Measurements from ENCODE around the gene CACNA1G. TPM values are rescaled to one million over a fixed set of nuclear protein-coding genes. Genes with fewer than 3 reads are reported as not detected.

The CACNA1G gene
- total and polyA plus RNA-seq, 2 experiments from 2014 or later: 3.5 to 4.8 TPM

GRCh38 chr17:50576864-50577263, 16.3 kb downstream of the CACNA1G start:
- no peaks in the 10 kb centered on the region for H3K36me3 ChIP-seq (replicated peaks; ENCODE audit: insufficient read depth, low read depth)
- no peak overlapping the region for H3K4me3 ChIP-seq
- no peaks in the 10 kb centered on the region for H3K9me2 ChIP-seq (replicated peaks; ENCODE audit: insufficient read depth)
- no peak overlapping the region for H2AFZ ChIP-seq
- TF ChIP-seq CTCF (IDR thresholded peaks at IDR 0.05; ENCODE audit: poor library complexity) (no peak), EZH2phosphoT487 (IDR thresholded peaks at IDR 0.05; ENCODE audit: low read depth, severe bottlenecking, unreplicated experiment) (no peak), EZH2 (IDR thresholded peaks at IDR 0.05; ENCODE audit: borderline replicate concordance) (no peak)
- no peak overlapping the region for H3K27ac ChIP-seq
- H3K4me2 ChIP-seq: no peak overlapping the region
- H3K27me3 ChIP-seq: no peaks in the 10 kb centered on the region
- no peak for DNase-seq (ENCODE audit: low spot score)
- 89% methylated on average over 13 of the region's 13 CpGs for WGBS (ENCODE audit: low lambda C conversion rate, missing lambda C conversion rate)
- no peaks in the 10 kb centered on the region for H4K20me1 ChIP-seq (ENCODE audit: insufficient read depth, poor library complexity, severe bottlenecking)
- H3K79me2 ChIP-seq: no peaks in the 10 kb centered on the region
- no peaks in the 10 kb centered on the region for H3K9me3 ChIP-seq (ENCODE audit: low read depth)
- no peaks in the 10 kb centered on the region for H3K4me1 ChIP-seq (ENCODE audit: insufficient read depth)

GRCh38 chr17:50577451-50577954, 17.0 kb downstream of the CACNA1G start:
- no peak overlapping the region for H2AFZ ChIP-seq
- 98% methylated on average over 13 of the region's 13 CpGs for WGBS (ENCODE audit: low lambda C conversion rate, missing lambda C conversion rate)
- no peaks in the 10 kb centered on the region for H3K9me2 ChIP-seq (replicated peaks; ENCODE audit: insufficient read depth)
- no peak overlapping the region for H3K27ac ChIP-seq
- no peak for DNase-seq (ENCODE audit: low spot score)
- H3K36me3 ChIP-seq (replicated peaks; ENCODE audit: insufficient read depth, low read depth): no peaks in the 10 kb centered on the region
- H3K4me3 ChIP-seq: no peak overlapping the region
- no peaks in the 10 kb centered on the region for H3K4me1 ChIP-seq (ENCODE audit: insufficient read depth)
- no peaks in the 10 kb centered on the region for H3K9me3 ChIP-seq (ENCODE audit: low read depth)
- TF ChIP-seq CTCF (IDR thresholded peaks at IDR 0.05; ENCODE audit: poor library complexity) (no peak), EZH2phosphoT487 (IDR thresholded peaks at IDR 0.05; ENCODE audit: low read depth, severe bottlenecking, unreplicated experiment) (no peak), EZH2 (IDR thresholded peaks at IDR 0.05; ENCODE audit: borderline replicate concordance) (no peak)
- H4K20me1 ChIP-seq (ENCODE audit: insufficient read depth, poor library complexity, severe bottlenecking): no peaks in the 10 kb centered on the region
- no peak overlapping the region for H3K4me2 ChIP-seq
- no peaks in the 10 kb centered on the region for H3K27me3 ChIP-seq
- H3K79me2 ChIP-seq: no peaks in the 10 kb centered on the region

GRCh38 chr17:50578173-50578572, 17.7 kb downstream of the CACNA1G start:
- H3K4me2 ChIP-seq: no peak overlapping the region
- H4K20me1 ChIP-seq (ENCODE audit: insufficient read depth, poor library complexity, severe bottlenecking): no peaks in the 10 kb centered on the region
- TF ChIP-seq CTCF (IDR thresholded peaks at IDR 0.05; ENCODE audit: poor library complexity) (no peak), EZH2phosphoT487 (IDR thresholded peaks at IDR 0.05; ENCODE audit: low read depth, severe bottlenecking, unreplicated experiment) (no peak), EZH2 (IDR thresholded peaks at IDR 0.05; ENCODE audit: borderline replicate concordance) (no peak)
- WGBS (ENCODE audit: low lambda C conversion rate, missing lambda C conversion rate): 86% methylated on average over 16 of the region's 16 CpGs
- H3K27ac ChIP-seq: no peak overlapping the region
- no peaks in the 10 kb centered on the region for H3K79me2 ChIP-seq
- H3K27me3 ChIP-seq: no peaks in the 10 kb centered on the region
- no peak overlapping the region for H3K4me3 ChIP-seq
- no peaks in the 10 kb centered on the region for H3K9me2 ChIP-seq (replicated peaks; ENCODE audit: insufficient read depth)
- no peak for DNase-seq (ENCODE audit: low spot score)
- H2AFZ ChIP-seq: no peak overlapping the region
- no peaks in the 10 kb centered on the region for H3K4me1 ChIP-seq (ENCODE audit: insufficient read depth)
- H3K9me3 ChIP-seq (ENCODE audit: low read depth): no peaks in the 10 kb centered on the region
- H3K36me3 ChIP-seq (replicated peaks; ENCODE audit: insufficient read depth, low read depth): no peaks in the 10 kb centered on the region

GRCh38 chr17:50579399-50579798, 18.9 kb downstream of the CACNA1G start:
- no peak overlapping the region for H3K4me2 ChIP-seq
- H3K79me2 ChIP-seq: no peaks in the 10 kb centered on the region
- 92% methylated on average over 7 of the region's 7 CpGs for WGBS (ENCODE audit: low lambda C conversion rate, missing lambda C conversion rate)
- no peak overlapping the region for H2AFZ ChIP-seq
- no peak overlapping the region for H3K27ac ChIP-seq
- H3K9me3 ChIP-seq (ENCODE audit: low read depth): no peaks in the 10 kb centered on the region
- no peak for DNase-seq (ENCODE audit: low spot score)
- no peaks in the 10 kb centered on the region for H3K4me1 ChIP-seq (ENCODE audit: insufficient read depth)
- no peak for TF ChIP-seq EZH2 (IDR thresholded peaks at IDR 0.05; ENCODE audit: borderline replicate concordance)
- no peaks in the 10 kb centered on the region for H4K20me1 ChIP-seq (ENCODE audit: insufficient read depth, poor library complexity, severe bottlenecking)
- H3K9me2 ChIP-seq (replicated peaks; ENCODE audit: insufficient read depth): no peaks in the 10 kb centered on the region
- no peak overlapping the region for H3K4me3 ChIP-seq
- no peaks in the 10 kb centered on the region for H3K27me3 ChIP-seq
- no peaks in the 10 kb centered on the region for H3K36me3 ChIP-seq (replicated peaks; ENCODE audit: insufficient read depth, low read depth)

Data from hepatocyte (in vitro differentiated cells).